Stimulated activated naive CD4-positive, alpha-beta T cell (primary cell): ENCODE measurements around the gene SSMEM1.
"Not testable (repeated sequence)": the region's sequence is repeated elsewhere in the genome, so short reads cannot be mapped to it uniquely, and the experiment has no call there.

Experiments used
- DNase-seq, 6 experiments: peaks; one replicate each; lab custom pipeline; 2025; lab: John Stamatoyannopoulos, UW

Gene SSMEM1, protein sequence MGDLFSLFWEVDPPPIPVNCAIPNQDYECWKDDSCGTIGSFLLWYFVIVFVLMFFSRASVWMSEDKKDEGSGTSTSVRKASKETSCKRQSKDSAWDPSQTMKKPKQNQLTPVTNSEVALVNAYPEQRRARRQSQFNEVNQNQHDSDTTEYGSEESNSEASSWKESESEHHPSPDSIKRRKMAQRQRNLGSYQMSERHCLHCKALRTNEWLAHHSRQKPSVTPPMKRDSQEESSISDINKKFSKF

DNA sequence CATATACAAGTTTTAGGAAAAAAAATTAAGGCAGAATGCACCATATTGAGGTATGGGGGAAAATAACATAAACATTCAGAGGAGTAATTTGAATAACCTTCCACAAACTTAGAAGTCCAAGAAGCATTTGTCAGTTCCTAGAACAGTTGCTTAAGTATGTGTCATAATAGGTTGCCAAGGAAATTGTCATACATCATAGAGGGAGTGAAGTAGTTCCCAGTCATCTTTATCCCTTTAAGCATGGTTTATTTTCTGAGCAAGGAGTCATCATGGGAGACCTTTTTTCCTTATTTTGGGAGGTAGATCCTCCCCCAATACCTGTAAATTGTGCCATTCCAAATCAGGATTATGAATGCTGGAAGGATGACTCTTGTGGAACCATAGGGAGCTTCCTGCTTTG is at the start of gene SSMEM1:
TSS of gene SSMEM1 (plus strand) at position 219 of the 400 bp plus-strand sequence. CDS start at position 270, 51 bp downstream.
- DNase-seq, result no peak

DNA sequence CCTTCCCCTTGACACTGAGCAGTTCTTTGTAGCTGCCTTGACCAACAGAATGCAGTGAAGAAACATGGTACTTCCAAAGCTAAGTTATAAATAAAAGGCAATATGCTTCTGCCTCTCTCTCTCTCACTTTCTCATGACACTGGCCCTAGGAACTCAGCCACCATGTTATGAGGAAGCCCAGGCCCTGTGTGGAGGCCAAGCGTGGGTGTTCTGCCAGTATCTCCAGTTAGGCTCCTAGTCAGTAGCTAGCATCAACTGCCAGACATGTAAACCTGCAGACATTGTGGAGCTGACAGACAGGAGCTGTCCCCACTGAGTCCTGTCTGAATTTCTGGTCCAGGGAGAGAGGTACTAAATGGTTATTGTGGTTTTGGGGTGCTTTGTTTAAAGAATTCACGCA is 47.6 kb upstream of the SSMEM1 start:
- no peak for DNase-seq

DNA sequence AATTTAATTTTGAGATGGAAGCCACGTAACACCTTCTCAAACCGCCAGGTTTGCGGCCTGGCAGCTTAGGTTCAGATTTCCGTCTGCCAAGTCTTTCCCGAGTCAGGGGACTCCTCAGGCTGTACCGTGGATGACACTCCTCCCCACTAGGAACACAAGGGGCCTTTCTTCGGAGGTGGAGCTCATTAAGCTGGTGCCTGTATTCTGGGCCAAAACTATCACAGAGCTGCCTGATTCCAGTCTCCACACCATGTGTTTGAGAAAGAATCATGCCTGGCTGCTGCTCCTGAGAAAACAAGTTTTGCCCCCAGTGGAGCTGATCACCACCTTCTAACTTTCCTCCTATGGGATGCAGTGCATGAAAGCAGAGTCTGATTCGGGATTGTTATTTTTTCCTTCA is 47.2 kb upstream of the SSMEM1 start:
- no peak for DNase-seq

DNA sequence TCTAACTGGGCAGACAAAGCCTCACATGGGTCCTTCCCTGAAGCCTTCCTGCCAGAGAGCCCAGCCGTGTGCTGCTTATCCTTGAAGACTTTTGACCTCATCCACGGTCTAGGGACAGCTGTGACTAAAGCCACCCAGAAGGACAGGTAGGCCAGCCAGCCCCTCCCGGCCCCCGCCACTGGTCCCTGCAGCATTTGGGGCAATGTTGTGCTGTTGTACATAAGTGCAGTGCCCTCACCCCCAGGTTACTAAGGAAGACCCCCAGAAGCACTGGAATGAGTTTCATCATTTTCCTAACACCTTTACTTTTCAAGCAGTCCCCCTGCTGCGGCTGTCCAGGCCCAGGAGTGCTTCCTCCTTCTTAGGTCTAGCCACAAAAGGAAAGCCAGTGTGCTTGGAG is 45.5 kb upstream of the SSMEM1 start:
- DNase-seq, result no peak

DNA sequence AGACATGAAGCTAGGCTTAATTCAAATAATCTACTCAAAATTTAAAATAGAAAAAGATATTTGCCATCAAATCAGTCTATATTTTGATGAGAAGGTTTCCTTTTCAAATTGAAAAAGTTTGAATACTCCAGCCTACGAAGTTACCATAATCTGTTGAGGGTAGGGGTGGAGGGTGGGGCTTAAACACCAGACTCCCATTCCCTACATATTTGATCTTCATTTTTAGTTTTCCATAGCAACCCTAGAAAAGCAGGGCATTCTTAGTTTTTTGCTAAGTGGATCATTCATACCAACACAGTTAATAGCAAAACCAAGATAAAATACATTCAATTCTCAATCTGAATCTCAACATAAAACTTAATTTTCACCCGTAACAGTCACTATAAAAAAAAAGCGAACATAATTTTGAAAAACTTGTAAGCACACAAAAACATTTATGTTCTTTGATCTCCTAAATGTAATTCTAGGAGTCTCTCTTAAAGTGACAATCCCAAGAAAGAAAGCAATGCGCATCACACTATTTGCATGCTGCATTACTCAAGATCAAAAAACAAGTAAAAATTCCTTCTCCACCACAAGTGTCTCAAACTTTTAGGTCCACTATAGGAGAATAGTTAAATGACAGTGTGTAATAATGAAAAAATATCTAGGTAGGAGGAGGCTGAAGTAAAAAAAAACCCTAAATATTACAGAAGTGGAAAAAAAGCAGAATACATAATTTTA is 33.3 kb upstream of the SSMEM1 start:
- no peak for DNase-seq

DNA sequence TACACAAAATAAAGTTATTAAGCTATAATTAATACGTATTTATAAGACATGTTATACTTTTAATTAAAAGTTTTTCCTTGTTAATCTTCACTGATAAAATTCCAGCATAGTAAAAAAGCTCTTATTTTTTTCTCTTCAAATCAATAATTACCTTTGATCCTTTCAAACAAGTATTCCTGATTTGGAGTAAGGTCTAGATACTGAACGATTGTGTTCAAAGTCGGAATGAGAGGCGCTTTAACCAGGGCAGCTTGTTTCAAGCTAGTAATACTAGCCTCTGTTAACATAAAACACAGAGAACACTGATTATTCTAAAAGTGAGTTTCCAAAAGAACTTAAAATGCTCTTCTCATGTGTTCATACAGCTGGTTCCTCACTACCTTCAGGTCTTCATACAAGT is 29.4 kb upstream of the SSMEM1 start:
- no peak for DNase-seq

DNA sequence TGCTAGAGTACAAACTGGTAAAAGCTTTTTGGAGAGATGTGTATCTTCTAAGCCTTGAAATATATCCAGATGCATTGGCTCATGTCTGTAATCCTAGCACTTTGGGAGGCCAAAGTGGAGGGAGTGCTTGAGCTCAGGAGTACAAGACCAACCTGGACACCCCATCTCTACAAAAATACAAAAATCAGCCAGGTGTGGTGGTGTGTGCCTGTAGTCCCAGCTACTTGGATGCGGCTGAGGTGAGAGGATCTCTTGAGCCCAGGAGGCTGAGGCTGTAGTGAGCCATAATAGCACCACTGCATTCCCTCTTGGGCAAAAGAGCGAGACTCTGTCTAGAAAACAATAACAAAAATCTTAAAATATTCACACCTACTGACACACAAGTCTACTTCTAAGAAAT is 28.0 kb upstream of the SSMEM1 start:
- no peak for DNase-seq

DNA sequence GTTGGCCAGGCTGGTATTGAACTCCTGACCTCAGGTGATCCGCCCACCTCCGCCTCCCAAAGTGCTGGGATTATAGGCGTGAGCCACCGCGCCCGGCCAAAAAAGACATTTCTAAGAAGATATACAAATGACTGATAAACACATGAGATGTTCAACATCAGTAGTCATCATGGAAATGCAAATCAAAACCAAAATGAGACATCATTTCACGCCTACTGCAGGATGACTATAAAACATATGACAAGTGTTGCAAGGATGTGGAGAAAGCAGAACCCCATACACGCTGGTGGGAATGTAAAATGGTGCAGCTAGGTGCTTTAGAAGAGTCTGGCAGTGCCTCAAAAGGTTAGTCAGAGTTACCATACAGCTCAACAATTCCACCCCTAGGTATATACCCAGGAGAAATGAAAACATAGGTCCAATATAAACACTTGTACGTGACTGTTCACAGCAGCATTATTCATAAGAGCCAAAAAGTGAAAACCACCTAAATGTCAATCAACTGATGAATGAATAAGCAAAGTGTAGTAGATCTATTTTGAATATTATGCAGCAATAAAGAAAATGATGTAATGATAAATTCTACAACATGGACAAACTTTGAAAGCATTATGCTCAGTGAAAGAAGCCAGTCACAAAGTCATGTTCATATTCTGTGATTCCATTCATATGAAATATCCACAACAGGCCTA is 26.9 kb upstream of the SSMEM1 start:
- no peak for DNase-seq

DNA sequence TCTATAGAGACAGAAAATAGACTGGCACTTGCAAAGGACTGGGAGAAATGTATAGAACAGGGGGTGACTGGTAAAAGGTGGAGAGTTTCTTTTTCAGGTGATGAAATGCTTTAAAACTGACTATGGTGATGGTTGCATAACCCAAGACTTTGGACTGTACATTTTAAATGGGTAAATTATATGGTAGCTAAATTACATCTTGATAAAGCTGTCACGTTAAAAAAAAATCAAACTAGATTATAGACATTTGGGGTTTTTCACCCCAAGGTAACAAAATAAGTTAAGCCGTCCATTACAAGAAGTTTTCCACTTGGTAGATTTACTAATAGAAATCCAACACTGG is 26.4 kb upstream of the SSMEM1 start:
- no peak for DNase-seq

DNA sequence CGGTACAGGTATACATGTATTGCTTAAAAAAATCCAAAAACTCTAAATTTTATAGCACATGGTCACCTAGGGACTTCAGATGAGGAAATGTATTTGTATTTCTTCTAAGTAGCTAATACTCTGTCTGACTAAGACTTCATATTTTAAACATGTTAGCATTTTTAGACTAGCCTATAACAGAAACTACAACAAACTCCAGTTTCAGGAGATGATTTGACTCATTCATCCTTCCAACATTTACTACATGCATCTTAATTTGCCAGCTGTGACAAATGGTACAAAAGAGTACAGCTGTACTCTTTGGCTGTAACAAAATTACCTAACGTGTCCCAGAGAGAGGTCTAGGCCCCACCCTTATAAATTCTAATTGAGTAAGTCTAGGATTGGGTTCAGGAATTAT is 24.7 kb upstream of the SSMEM1 start:
- no peak for DNase-seq

DNA sequence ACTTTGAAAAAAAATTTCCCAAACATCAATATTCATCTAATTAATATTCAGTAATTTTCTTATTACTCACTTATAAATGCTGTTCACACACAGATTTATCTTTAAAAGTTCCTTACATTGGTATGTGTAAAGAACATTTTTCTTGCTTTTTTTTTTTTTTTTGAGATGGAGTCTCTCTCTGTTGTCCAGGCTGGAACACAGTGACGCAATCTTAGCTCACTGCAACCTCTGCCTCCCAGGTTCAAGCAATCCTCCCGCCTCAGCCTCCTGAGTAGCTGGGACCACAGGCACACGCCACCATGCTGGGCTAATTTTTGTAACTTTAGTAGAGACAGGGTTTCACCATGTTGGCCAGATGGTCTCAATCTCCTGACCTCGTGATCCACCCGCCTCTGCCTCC is 23.3 kb upstream of the SSMEM1 start:
- DNase-seq, result not testable (repeated sequence)

DNA sequence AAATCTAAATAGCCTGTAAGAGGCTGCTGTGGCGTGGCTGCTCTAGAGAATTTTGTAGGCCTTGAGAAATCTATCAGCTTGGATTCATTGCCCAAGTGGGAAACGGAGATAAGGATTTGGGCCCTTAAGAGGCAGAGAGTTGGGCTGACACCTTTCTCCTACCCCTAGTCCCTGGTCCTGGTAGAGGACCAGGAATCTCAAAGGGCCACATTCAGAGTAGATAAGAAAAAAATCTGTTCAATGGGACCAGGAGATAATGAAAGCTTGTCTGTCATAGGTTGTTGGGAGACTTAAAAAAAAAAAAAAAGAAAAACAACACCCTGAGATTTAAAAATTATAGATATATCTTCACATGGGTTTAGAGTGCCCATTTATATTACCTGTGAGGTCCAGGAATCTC is 20.3 kb upstream of the SSMEM1 start:
- no peak for DNase-seq

DNA sequence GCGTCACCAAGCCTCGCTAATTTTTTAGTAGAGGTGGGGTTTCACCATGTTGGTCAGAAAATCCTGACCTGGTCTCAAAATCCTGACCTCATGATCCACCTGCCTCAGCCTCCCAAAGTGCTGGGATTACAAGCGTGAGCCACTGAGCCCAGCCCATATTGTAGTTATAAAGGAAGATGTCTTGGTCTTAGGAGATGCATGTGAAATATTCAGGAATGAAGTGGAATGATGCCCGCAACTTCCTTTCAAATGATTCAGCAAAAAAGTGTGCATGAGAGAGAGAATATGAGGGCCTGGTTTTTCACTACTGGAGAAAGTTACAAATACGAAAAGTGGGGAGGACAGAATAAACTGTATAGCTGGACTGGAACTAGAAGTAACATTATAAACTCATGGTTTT is 18.3 kb upstream of the SSMEM1 start:
- DNase-seq, result no peak

DNA sequence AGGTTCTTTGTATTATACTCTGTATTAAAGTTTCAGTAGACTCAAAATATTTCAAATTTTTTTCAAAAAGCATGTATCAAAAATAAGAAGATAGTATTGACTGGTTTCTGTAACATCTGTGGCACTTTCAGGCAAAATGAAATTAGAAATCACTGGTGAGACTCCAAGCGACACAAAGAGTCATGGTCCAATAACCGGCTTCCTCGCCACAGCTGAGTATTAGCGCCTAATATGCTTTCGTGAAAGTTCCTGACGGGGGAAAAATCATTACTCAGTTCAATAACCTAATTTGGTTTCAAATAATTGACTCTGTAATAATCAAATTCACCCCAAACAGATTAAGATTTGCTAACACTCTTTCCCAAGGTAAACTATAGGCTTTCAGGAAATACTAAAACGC is 15.9 kb upstream of the SSMEM1 start:
- DNase-seq, result no peak

DNA sequence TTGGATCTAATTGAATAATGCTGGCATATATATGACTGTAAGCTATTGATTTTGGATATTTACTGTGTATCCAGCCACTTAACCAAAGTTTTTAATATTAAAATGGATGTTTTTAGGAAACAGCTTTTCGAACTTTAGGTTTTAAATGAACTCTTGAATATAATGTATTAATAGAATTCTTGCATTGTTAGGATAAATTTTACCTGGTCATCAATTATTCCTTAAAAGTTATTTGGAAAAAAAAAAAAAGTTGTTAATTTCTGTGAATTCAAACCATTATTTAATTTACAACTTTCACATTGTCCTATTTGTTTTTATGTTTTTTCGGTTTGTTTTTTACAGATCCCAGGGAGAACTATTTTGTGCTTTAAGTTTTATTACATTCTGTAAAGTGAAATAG is 12.3 kb upstream of the SSMEM1 start:
- DNase-seq, result no peak

DNA sequence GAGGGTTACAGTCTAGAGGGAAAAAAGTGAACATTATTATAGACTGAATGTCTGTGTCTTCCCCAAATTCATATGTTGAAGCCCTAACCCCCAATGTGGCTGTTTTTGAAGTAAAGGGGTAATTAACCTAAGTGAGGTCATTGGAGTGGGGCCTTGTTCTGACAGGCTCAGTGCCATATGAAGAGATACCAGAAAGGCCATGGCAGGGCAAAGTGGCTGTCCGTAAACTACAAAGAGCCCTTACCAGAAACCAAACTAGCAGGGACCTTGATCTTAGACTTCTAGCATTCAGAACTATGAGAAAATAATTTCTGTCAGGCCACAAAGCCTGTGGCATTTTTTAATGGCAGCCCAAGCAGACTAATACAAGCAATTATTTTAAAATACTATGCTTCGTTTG is 11.2 kb upstream of the SSMEM1 start:
- no peak for DNase-seq

DNA sequence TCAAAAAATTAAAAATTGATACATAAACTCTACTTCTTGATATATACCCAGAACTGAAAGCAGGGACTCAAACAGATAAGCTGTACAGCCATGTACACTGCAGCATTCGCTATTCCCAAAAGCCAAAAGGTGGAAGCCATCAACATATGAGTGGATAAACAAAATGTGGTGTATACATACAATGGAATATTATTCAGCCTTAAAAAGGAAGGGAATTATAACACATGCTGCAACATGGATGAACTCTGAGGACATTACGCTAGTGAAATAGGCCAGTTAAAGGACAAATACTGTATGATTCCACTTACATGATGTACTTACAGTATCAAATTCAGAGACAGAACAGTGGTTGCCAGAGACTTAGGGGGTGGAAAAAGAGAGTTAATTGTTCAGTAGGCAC is 10.6 kb upstream of the SSMEM1 start:
- no peak for DNase-seq

DNA sequence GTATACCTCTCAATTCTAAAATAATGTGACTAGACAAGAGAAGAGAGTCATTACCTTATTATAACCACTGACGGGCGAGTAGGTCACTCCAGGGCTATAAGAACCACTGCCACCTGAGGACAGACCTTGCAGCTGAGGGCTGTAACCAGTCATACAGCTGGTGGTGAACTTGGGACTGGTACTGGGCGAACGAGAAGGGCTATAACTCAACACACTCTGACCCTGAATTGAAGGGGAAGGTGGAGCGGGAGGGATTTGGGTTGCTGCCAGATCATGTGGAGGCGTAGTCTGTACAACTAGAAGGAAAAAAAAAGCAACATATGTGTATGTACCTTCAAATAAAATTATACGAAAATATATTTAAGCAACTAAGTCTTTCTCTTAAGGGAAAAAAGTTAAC is 5.9 kb upstream of the SSMEM1 start:
- DNase-seq, result no peak

DNA sequence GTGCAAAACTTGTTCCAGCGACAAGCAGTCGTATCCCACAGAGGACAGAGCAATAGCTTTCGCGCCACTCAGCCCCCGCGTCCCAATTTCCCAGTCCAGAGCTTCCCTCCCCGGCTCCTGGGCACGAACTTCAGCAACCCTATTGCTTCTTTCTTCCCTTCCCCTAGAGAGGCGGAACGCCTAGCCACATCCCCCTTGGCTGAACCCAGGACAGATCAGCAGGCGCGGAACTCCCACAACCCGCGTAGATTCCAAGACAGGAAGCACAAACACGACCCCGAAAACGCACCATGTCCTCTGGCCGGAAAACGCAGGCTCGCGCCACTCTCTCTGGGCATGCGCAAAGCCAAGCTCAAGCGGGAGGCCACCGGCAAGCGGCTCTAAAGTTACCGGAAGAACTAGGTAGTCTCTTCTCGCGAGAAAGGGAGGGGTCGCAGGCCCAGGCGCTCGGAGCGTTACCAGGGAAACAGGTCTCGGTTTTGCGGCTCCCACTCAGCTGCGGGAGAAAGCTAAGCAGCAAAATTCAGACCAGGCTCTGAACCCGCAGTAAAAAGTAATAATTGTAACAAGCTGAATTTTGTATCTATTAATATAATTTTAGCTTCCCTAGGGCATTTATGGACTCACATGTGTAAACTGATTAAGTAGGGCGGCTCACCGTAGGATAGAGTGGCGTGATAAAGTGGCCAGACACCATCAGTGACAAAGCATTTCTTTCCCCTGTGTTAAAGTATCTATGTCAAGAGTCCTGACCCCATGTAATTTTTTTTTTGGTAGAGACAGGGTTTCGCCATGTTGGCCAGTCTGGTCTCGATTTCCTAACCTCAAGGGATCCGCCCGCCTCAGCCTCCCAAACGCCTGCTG is 2.3 kb upstream of the SSMEM1 start, which contains the start of gene TMEM209:
TSS of gene TMEM209 (minus strand) at position 323 of the 864 bp plus-strand sequence. CDS start at position 292, 31 bp downstream.
- peak; percentile 80 to 94 (median 94) for DNase-seq

DNA sequence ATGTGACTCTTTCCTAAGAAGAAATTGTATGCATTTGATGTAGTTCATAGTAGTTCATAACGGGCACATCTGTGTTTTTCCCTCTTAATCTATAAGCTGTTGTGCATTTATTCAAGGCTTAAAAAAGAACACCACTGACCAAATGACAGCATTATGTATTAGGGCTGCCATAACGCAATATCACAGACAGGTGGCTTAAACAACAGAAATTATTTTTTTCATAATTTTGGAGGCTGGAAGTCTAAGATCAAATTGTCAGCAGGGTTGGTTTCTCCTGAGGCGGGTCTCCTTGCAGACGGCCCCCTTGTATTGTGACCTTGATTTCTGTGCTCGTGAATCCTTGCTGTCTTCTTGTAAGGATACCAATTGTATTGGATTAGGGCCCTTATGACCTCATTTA is 627 bp upstream of the SSMEM1 start:
- DNase-seq, result no peak

DNA sequence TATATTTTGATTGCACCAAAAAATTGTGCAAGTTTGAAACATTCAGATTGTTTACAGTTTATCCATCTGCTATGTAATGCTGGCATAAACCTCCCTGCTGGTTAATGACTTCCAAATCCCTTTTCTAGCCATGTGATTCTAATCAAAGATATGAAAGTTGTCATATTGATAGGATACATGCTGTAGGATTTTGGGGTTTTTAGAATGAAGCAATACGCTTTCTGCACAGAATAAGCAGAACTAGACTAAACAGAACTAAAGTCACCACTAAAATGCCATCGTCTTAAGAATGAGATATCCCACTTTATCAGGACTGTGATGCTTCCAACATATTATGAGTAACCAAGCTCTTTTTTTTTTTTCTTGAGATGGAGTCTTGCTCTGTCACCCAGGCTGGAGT is 856 bp downstream of the SSMEM1 start:
- no peak for DNase-seq

DNA sequence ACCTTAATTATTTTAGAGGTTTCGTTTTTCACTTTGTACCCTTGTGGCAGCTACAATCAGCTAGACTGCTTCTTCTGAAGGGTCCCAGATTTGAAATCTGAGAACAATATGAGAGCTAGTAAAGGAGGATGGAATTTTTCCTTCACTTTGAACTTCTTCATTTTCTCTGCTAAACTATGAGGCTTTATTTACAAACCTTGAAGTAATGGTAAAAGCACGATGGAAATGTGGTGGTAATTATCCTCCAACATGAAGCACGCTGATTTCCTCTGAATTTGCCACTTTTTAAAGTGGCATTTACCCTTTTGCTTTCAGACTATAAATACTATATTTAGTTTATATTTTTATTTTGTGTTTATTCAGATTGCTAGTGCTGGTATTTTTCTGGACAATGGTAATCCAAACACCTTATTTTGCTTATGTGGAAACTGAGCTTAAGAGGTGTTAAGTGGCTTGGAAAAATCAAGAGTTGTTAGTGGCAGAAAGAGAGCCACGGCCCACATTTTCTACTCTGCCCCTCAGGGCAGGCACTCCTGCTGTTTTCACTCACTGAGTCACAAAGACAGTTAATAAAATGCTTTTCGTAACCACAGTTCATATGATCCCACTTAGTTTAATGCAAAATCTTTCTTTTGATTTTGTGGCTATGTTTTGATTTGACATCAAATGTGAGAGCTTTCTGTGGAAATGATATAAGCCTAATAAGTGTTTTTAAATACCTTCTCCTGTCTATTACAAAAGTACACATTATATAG is 2.7 kb downstream of the SSMEM1 start:
- DNase-seq, result no peak
